Kidney epithelial cell (primary cell): ENCODE measurements around the gene SNX33. TPM values are rescaled to one million over a fixed set of nuclear protein-coding genes. Genes with fewer than 3 reads are reported as not detected.
A peak's percentile ranks its signal among the peaks of the same experiment; 100 is the strongest.

ENCODE experiments used
- DNase-seq: peaks from one replicate; pipeline ENCODE4 v3.0.0-alpha.2; 2010; ENCODE audit warnings: low read depth
- H3K27me3 ChIP-seq: 2 replicates; pipeline ENCODE4 v1.6.0; 2011; ENCODE audit warnings: low read length; ENCODE audit not compliant: control insufficient read depth, insufficient read depth
- H3K36me3 ChIP-seq: 2 replicates; pipeline ENCODE4 v1.5.1; 2011; ENCODE audit warnings: low read length; ENCODE audit not compliant: control insufficient read depth, insufficient read depth
- H3K4me3 ChIP-seq: 2 replicates; pipeline ENCODE4 v1.5.1; 2011; ENCODE audit warnings: low read depth, mild to moderate bottlenecking, control low read depth, low read length
- total RNA-seq: library from RNA; depleted of rRNA; stranded (reverse); fragments of >200 nt; gene quantifications from 2 replicates; pipeline ENCODE4 v1.2.3, GENCODE V29; 2015
- TF ChIP-seq, protein P1 (sequence below): IDR thresholded peaks from 2 replicates; pipeline ENCODE4 v1.5.1; 2011; ENCODE audit warnings: mild to moderate bottlenecking, moderate library complexity, low read length, control low read depth, inconsistent platforms; ENCODE audit not compliant: insufficient read depth, poor library complexity, severe bottlenecking

The SNX33 gene
- total RNA-seq, 1 donor from 2014 or later, result 23.4 TPM

DNA sequence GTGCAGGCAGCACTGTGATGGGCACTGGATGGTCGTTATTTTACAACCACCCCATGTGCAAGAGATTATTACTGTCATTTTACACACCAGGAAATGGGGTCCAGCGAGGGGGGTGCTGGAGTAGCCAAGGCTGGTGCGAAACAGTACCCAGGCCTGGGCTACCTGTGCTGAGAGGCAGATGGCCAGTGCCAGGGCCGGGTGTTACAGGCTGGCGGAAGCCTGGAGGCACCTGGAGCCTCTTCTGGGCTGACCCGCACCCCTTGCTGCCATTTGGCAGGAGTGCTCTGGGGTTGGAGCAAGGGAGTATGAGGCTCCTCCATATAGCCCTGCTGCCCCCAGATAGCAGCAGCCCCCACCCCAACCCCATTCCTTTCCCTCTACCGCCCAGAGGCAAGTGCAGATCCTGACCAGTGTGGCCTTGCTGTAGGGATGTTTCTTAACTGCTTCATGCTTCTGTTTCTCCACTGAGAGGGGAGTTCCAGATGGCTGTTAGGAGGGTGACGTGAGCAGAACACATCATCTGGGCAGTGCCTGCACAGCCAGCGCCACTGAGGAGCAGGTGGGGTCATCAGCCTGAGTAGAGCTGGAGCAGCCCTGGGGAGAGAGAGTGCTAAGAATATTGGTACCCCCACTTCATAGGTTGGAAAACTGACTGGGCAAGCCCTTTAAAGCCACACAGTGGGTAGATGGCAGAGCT lies 15.3 kb downstream of the SNX33 start:
- TF ChIP-seq, protein P1, sequence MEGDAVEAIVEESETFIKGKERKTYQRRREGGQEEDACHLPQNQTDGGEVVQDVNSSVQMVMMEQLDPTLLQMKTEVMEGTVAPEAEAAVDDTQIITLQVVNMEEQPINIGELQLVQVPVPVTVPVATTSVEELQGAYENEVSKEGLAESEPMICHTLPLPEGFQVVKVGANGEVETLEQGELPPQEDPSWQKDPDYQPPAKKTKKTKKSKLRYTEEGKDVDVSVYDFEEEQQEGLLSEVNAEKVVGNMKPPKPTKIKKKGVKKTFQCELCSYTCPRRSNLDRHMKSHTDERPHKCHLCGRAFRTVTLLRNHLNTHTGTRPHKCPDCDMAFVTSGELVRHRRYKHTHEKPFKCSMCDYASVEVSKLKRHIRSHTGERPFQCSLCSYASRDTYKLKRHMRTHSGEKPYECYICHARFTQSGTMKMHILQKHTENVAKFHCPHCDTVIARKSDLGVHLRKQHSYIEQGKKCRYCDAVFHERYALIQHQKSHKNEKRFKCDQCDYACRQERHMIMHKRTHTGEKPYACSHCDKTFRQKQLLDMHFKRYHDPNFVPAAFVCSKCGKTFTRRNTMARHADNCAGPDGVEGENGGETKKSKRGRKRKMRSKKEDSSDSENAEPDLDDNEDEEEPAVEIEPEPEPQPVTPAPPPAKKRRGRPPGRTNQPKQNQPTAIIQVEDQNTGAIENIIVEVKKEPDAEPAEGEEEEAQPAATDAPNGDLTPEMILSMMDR, result no peak
- H3K4me3 ChIP-seq, result no peak overlapping the region
- no peak for DNase-seq
- no peaks in the 10 kb centered on the region for H3K36me3 ChIP-seq
- H3K27me3 ChIP-seq, result no peaks in the 10 kb centered on the region

DNA sequence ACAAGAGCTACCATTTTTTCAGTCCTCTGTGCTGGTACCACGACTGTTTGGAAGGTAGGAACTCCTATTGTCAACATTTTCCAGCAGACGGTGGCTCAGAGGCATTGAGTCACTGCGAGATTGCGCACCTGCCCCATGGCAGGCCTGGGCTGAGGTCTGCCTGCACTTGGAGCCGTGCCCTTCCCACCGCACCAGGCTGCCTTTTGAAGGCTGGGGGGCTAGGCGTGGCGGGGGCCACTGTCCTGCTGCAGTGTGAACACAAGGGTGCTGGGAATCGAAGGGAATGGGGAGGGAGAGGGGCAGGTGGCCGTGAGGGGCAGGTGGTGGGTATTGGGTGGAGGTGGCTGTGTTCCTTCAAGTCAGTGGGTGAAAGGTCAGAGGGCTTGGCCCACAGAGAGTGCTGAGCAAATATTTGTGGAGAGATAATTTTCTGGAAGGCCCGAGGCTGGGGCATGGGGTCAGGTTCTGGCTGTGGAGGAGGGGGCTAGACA lies 16.3 kb downstream of the SNX33 start:
- Histone ChIP-seq H3K4me3 (no peak overlapping the region), H3K27me3 (no peaks in the 10 kb centered on the region), H3K36me3 (no peaks in the 10 kb centered on the region)
- TF ChIP-seq, protein P1, result no peak
- no peak for DNase-seq

DNA sequence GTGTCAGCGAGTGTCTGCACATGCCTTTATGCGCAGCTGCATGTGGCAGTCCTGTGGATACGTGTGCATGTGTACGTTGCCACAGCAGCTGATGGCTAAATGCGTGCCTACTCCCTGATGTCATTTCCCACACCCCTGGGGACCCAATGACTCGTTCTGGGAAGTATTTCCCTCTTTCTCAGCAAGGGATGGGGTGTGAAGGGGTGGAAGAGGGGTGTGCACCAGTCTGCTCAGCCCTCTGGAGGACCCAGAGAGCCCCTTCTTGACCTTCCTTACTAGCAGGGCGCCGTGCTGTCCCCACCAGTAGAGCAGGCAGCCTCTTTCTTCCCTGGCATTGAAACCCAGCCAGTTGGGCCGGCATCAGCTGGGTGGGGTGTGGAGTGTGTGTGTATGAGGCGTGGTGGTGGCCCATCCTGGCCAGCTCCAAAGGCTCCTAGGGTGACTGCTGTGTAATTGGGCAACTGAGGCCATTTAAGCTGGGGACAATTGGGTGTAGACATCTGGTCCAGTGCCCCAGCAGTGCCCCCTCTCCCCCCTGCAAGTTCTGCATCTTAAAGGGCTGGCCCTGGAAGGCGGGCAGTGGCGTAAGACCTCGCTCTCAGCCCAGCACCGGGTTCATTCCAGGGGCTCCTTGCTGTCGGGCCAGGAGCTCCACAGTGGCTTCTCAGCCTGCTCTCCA lies 19.2 kb downstream of the SNX33 start:
- DNase-seq, result peak; percentile 89
- no peaks in the 10 kb centered on the region for H3K36me3 ChIP-seq
- no peak overlapping the region for H3K4me3 ChIP-seq
- TF ChIP-seq, protein P1, result no peak
- H3K27me3 ChIP-seq, result no peaks in the 10 kb centered on the region

DNA sequence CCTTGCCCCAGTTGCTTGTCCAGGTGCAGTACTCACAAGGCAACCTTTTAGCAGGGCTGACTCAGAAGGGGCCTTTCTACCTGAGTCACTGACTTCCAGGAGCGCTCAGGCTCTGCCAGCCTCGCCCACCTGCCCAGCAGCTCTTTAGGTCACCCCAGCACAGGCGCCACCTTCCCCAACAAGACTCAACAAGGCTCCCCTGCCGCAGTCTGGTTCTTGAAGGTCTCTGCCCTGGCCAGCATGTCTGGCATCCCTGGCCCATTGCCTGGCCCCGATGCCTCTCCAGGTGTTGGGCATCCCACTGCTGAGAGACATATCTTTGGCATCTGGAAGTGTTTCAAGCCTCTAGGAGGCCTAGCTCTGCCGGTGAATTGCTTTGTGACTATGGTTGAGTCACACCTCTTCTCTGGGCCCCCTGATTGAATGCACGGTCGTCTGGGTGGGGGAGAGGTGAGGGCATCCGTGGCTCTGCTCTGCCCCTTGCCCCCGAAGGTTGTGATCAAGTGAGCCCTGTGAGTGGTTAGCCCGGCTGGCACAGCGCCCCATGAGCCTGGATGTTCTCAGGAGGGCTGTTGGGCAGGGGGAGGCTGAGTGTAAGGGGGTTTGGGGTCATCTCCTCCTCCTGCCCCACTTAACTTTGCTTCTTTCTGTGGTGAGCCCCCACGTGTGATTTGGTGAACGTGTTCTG lies 21.6 kb downstream of the SNX33 start:
- peak; percentile 56 for DNase-seq
- Histone ChIP-seq H3K27me3 (no peaks in the 10 kb centered on the region), H3K4me3 (no peak overlapping the region), H3K36me3 (no peaks in the 10 kb centered on the region)
- TF ChIP-seq, protein P1, result no peak

DNA sequence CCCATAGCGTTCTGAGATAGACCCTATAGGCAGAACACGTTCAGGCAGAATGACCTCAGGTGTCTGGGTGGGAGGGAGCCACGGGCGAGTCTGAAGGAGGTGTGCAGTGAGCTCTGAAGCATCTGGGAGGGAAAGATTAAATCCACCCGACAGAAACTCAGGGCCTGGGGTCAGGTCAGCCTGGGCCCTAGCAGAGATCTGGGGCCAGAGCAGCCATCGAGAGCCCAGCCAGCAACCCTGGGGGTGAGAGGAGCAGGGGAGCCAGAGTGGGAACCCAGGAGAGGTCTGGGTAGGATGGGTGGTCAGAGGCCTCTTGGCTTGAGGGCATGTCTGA lies 22.1 kb downstream of the SNX33 start:
- TF ChIP-seq, protein P1, result no peak
- no peaks in the 10 kb centered on the region for H3K27me3 ChIP-seq
- DNase-seq, result no peak

More for the DNA sequence above, 22.1 kb downstream of the SNX33 start:
- Histone ChIP-seq H3K36me3 (no peaks in the 10 kb centered on the region), H3K4me3 (no peak overlapping the region)
